Endothelial cell of umbilical vein (primary cell): ENCODE results near the gene THSD4. TPM values are rescaled to one million over a fixed set of nuclear protein-coding genes. Genes with fewer than 3 reads are reported as not detected.

ENCODE experiments used
- BruUV-seq: library from RNA; stranded (reverse); fragments of 400-500 nt; replicated peaks from 2 replicates; lab custom pipeline; 2021; lab: Mats Ljungman, UMichigan
- CTCF ChIA-PET: fragments of 300-600, 350-600 bp; sonication (Branson Sonifier 250); formaldehyde crosslinking; loops from one replicate; lab custom pipeline; 2021; ENCODE audit warnings: antibody characterized with exemption, inconsistent platforms; lab: Charles Lee
- POLR2A ChIA-PET: fragments of 300-600, 350-600 bp; sonication (Branson Sonifier 250); formaldehyde crosslinking; loops from one replicate; lab custom pipeline; 2021; ENCODE audit warnings: antibody characterized with exemption, inconsistent platforms; lab: Charles Lee
- DNase-seq: peaks from one replicate; pipeline ENCODE4 v3.0.0-alpha.2; 2011; ENCODE audit warnings: low read depth, low spot score
- FAIRE-seq: peaks from 2 replicates; lab custom pipeline; 2011; peaks lifted over from hg19 to GRCh38; lab: Jason Lieb, UNC
- H2AFZ ChIP-seq: 2 replicates; pipeline ENCODE4 v1.6.0; 2012; ENCODE audit warnings: low read depth, low read length, control low read depth, inconsistent platforms
- H3K27ac ChIP-seq: 2 replicates; pipeline ENCODE4 v1.5.1; 2011; ENCODE audit warnings: low read depth, mild to moderate bottlenecking, control low read depth, low read length, moderate library complexity; ENCODE audit not compliant: insufficient read depth
- H3K27me3 ChIP-seq, 2 experiments: 2 replicates each; pipeline versions ENCODE4 v1.6.0 to v1.6.1; 2011; ENCODE audit warnings: low read length in 2 of 2, mixed read lengths in 1 of 2; ENCODE audit not compliant: control insufficient read depth in 2 of 2, insufficient read depth in 2 of 2
- H3K36me3 ChIP-seq, 2 experiments: 2 replicates in 1 of 2; 3 replicates in 1 of 2; pipeline ENCODE4 v1.5.1; 2011; ENCODE audit warnings: low read length in 2 of 2, mild to moderate bottlenecking in 1 of 2, moderate library complexity in 1 of 2; ENCODE audit not compliant: control insufficient read depth in 2 of 2, insufficient read depth in 2 of 2; ENCODE audit errors: extremely low read depth in 1 of 2
- H3K4me1 ChIP-seq: 3 replicates; pipeline ENCODE4 v1.5.1; 2011; ENCODE audit warnings: mild to moderate bottlenecking, low read length; ENCODE audit not compliant: control insufficient read depth, insufficient read depth; ENCODE audit errors: extremely low read depth
- H3K4me2 ChIP-seq: 2 replicates; pipeline ENCODE4 v1.6.1; 2011; ENCODE audit warnings: low read length, control low read depth, mixed read lengths; ENCODE audit not compliant: insufficient read depth
- H3K4me3 ChIP-seq, 3 experiments: fragments of 200-600 bp in 1 of 3; sonication (generic), shearing (Covaris generic) in 1 of 3; replicated peaks in 1 of 3; 2 replicates each; pipeline ENCODE4 v1.5.1; 2011 to 2016; ENCODE audit warnings: control low read depth in 3 of 3, low read length in 3 of 3, mild to moderate bottlenecking in 2 of 3, inconsistent platforms in 1 of 3, low read depth in 1 of 3, moderate library complexity in 1 of 3; ENCODE audit not compliant: insufficient read depth in 1 of 3
- H3K79me2 ChIP-seq: 2 replicates; pipeline ENCODE4 v1.6.0; 2012; ENCODE audit warnings: low read length, inconsistent platforms; ENCODE audit not compliant: control insufficient read depth, insufficient read depth
- H3K9ac ChIP-seq: replicated peaks from 2 replicates; pipeline ENCODE3; 2011; ENCODE audit warnings: low read length, control low read depth; ENCODE audit not compliant: insufficient read depth; ENCODE audit errors: extremely low read depth
- H3K9me1 ChIP-seq: replicated peaks from 3 replicates; pipeline ENCODE4 v1.6.0; 2011; ENCODE audit warnings: mild to moderate bottlenecking, low read length; ENCODE audit not compliant: control insufficient read depth, insufficient read depth; ENCODE audit errors: extremely low read depth
- H3K9me3 ChIP-seq: replicated peaks from 2 replicates; pipeline ENCODE4 v1.5.1; 2012; ENCODE audit warnings: low read length, inconsistent platforms; ENCODE audit not compliant: control insufficient read depth, insufficient read depth
- H4K20me1 ChIP-seq: replicated peaks from 2 replicates; pipeline ENCODE3; 2011; ENCODE audit warnings: mild to moderate bottlenecking, low read length; ENCODE audit not compliant: control insufficient read depth, insufficient read depth; ENCODE audit errors: extremely low read depth
- EZH2 ChIP-seq: IDR thresholded peaks from 2 replicates; pipeline ENCODE4 v1.6.1; 2012; ENCODE audit warnings: borderline replicate concordance, low read depth, mild to moderate bottlenecking, moderate library complexity, low read length, inconsistent platforms; ENCODE audit not compliant: severe bottlenecking
- FOS ChIP-seq: IDR thresholded peaks from 2 replicates; pipeline ENCODE4 v1.6.1; 2011; ENCODE audit warnings: mild to moderate bottlenecking, low read length, moderate library complexity, borderline replicate concordance; ENCODE audit not compliant: insufficient read depth
- GATA2 ChIP-seq: IDR thresholded peaks from 2 replicates; pipeline ENCODE4 v1.7.0; 2011; ENCODE audit warnings: low read depth, mild to moderate bottlenecking, moderate library complexity, mixed read lengths, low read length; ENCODE audit not compliant: insufficient read length, insufficient read depth
- JUN ChIP-seq: IDR thresholded peaks from 2 replicates; pipeline ENCODE4 v1.6.1; 2011; ENCODE audit warnings: borderline replicate concordance, low read depth; ENCODE audit not compliant: insufficient read length, insufficient read depth
- MYC ChIP-seq: IDR thresholded peaks from one replicate; pipeline ENCODE4 v1.6.1; 2011; ENCODE audit warnings: mild to moderate bottlenecking, low read depth, low read length
- dilution Hi-C: fragments of 300-500 bp; cut with MboI; formaldehyde crosslinking; loops from one replicate; pipeline ENCODE4 v1.15.0; 2019; ENCODE audit warnings: low sequenced_read_pairs; ENCODE audit not compliant: extremely low pct_ligation_motif_present
- intact Hi-C: fragments of 100-400 bp; cut with micrococcal nuclease; formaldehyde crosslinking; loops from one replicate; pipeline ENCODE4 v1.10.0; 2022
- polyA plus RNA-seq, 4 experiments: library from polyadenylated mRNA; depleted of rRNA in 3 of 4; stranded (reverse) in 3 of 4; unstranded in 1 of 4; fragments of >200 nt; gene quantifications; 2 replicates each; pipeline versions ENCODE4 v1.2.1 to v1.2.3, GENCODE V29; 2011 to 2012; ENCODE audit warnings: missing spikeins in 1 of 4
- total RNA-seq: library from RNA; stranded (reverse); gene quantifications from 2 replicates; pipeline ENCODE4 v1.2.3, GENCODE V29; 2021
- TF ChIP-seq, protein P1 (sequence below), 2 donors: IDR thresholded peaks; 1 replicate in 1 of 2; 2 replicates in 1 of 2; pipeline ENCODE4 v1.5.1; 2011; ENCODE audit warnings: low read length in 2 of 2, mild to moderate bottlenecking in 2 of 2, moderate library complexity in 2 of 2, control low read depth in 1 of 2, inconsistent platforms in 1 of 2, low read depth in 1 of 2; ENCODE audit not compliant: insufficient read depth in 1 of 2; ENCODE audit errors: extremely low read depth in 1 of 2
- TF ChIP-seq, protein P2 (sequence below): IDR thresholded peaks from 2 replicates; pipeline ENCODE4 v1.6.1; 2011; ENCODE audit not compliant: insufficient read depth, insufficient read length

THSD4 gene
- total and polyA plus RNA-seq, 2 donors (not counting 3 experiments of a cell fraction or from before 2014, with no cell fraction given), result 9.9 to 25.4 TPM

DNA sequence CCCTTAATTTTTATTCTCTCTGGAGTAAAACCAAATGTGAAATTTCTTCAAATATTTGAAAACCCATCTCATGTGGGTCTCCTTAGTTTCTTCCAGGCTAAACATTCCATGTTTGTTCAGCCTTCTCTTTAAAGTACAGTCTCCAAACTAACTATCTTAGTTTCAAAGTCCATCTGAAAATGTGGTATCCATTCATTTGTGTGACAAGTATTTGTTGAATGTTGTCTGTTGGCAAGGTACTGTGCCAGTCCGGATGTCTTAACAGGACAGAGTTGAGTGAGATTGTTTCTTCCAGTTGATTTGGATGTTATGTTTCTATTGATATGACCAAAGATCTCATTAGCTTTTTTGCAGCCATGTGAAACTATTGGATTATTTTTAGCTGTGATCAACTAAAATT is 347.4 kb downstream of the THSD4 start:
- Histone ChIP-seq H3K36me3 (no peaks in the 10 kb centered on the region), H3K79me2 (no peaks in the 10 kb centered on the region), H3K4me3 (no peak overlapping the region), H3K27me3 (no peaks in the 10 kb centered on the region), H2AFZ (no peak overlapping the region), H3K9me1 (no peaks in the 10 kb centered on the region), H3K4me2 (no peak overlapping the region), H3K4me1 (peaks cover 17% of the 10 kb centered on the region), H3K9ac (no peak overlapping the region), H3K27ac (no peak overlapping the region), H3K9me3 (no peaks in the 10 kb centered on the region), H4K20me1 (no peaks in the 10 kb centered on the region)
- TF ChIP-seq GATA2 (no peak), EZH2 (no peak), JUN (no peak), FOS (no peak), MYC (no peak)
- TF ChIP-seq, protein P1, sequence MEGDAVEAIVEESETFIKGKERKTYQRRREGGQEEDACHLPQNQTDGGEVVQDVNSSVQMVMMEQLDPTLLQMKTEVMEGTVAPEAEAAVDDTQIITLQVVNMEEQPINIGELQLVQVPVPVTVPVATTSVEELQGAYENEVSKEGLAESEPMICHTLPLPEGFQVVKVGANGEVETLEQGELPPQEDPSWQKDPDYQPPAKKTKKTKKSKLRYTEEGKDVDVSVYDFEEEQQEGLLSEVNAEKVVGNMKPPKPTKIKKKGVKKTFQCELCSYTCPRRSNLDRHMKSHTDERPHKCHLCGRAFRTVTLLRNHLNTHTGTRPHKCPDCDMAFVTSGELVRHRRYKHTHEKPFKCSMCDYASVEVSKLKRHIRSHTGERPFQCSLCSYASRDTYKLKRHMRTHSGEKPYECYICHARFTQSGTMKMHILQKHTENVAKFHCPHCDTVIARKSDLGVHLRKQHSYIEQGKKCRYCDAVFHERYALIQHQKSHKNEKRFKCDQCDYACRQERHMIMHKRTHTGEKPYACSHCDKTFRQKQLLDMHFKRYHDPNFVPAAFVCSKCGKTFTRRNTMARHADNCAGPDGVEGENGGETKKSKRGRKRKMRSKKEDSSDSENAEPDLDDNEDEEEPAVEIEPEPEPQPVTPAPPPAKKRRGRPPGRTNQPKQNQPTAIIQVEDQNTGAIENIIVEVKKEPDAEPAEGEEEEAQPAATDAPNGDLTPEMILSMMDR (IDR thresholded peaks at IDR 0.05; ENCODE audit: extremely low read depth in 1 of 2, insufficient read depth in 1 of 2, low read depth in 1 of 2, low read length in 2 of 2), result no peak
- TF ChIP-seq, protein P2, sequence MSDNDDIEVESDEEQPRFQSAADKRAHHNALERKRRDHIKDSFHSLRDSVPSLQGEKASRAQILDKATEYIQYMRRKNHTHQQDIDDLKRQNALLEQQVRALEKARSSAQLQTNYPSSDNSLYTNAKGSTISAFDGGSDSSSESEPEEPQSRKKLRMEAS, result no peak
- intact Hi-C loops, result no loop called here
- FAIRE-seq (no peak), DNase-seq (no peak)
- CTCF ChIA-PET, result interaction anchor here (1.6 kb wide), 1 partner anchor 15 kb away, joined by 3 read pairs; no protein-coding TSS in a partner anchor
- POLR2A ChIA-PET, result no interaction called here
- no TSS peak for BruUV-seq
- dilution Hi-C loops, result no loop called here
